Astrocyte (in vitro differentiated cells and primary cell): Measurements from ENCODE around the gene KIZ. TPM values are rescaled to one million over a fixed set of nuclear protein-coding genes. Genes with fewer than 3 reads are reported as not detected.

Source experiments
- DNase-seq: peaks from one replicate; pipeline ENCODE4 v3.0.0-alpha.2; 2010; ENCODE audit warnings: low read depth
- FAIRE-seq: peaks from 2 replicates; lab custom pipeline; 2011; peaks lifted over from hg19 to GRCh38; lab: Jason Lieb, UNC
- H2AFZ ChIP-seq: 2 replicates; pipeline ENCODE4 v1.6.0; 2012; ENCODE audit warnings: low read depth, low read length, inconsistent platforms
- H3K27ac ChIP-seq: 2 replicates; pipeline ENCODE4 v1.5.1; 2011; ENCODE audit warnings: low read depth, low read length, inconsistent platforms
- H3K27me3 ChIP-seq: 2 replicates; pipeline ENCODE4 v1.6.0; 2011; ENCODE audit warnings: low read length, inconsistent platforms; ENCODE audit not compliant: insufficient read depth
- H3K36me3 ChIP-seq: 2 replicates; pipeline ENCODE4 v1.5.1; 2011; ENCODE audit warnings: low read length, inconsistent platforms; ENCODE audit not compliant: insufficient read depth
- H3K4me1 ChIP-seq: 2 replicates; pipeline ENCODE4 v1.5.1; 2011; ENCODE audit warnings: low read length, inconsistent platforms; ENCODE audit not compliant: insufficient read depth
- H3K4me2 ChIP-seq: 2 replicates; pipeline ENCODE4 v1.6.0; 2012; ENCODE audit warnings: low read length, inconsistent platforms
- H3K4me3 ChIP-seq: 2 replicates; pipeline ENCODE4 v1.5.1; 2011; ENCODE audit warnings: low read depth, mild to moderate bottlenecking, low read length, inconsistent platforms; ENCODE audit not compliant: insufficient read depth
- H3K79me2 ChIP-seq: 2 replicates; pipeline ENCODE4 v1.6.0; 2012; ENCODE audit warnings: mild to moderate bottlenecking, low read length, inconsistent platforms; ENCODE audit not compliant: insufficient read depth
- H3K9ac ChIP-seq: 2 replicates; pipeline ENCODE4 v1.6.0; 2012; ENCODE audit warnings: mild to moderate bottlenecking, low read length, inconsistent platforms
- H3K9me3 ChIP-seq: 2 replicates; pipeline ENCODE4 v1.5.1; 2012; ENCODE audit warnings: low read depth, mild to moderate bottlenecking, low read length, inconsistent platforms; ENCODE audit not compliant: insufficient read depth
- H4K20me1 ChIP-seq: 2 replicates; pipeline ENCODE4 v1.6.0; 2012; ENCODE audit warnings: low read length, inconsistent platforms; ENCODE audit not compliant: insufficient read depth
- H3K27ac Mint-ChIP-seq: one replicate; pipeline ENCODE4 v1.8.0; 2021; ENCODE audit warnings: mild to moderate bottlenecking, mixed read lengths; ENCODE audit not compliant: unreplicated experiment
- H3K27me3 Mint-ChIP-seq: one replicate; pipeline ENCODE4 v1.8.0; 2021; ENCODE audit warnings: low read depth, mixed read lengths; ENCODE audit not compliant: unreplicated experiment
- H3K36me3 Mint-ChIP-seq: one replicate; pipeline ENCODE4 v1.8.0; 2021; ENCODE audit warnings: low read depth, mixed read lengths; ENCODE audit not compliant: unreplicated experiment
- H3K4me1 Mint-ChIP-seq: one replicate; pipeline ENCODE4 v1.8.0; 2021; ENCODE audit warnings: low read depth, mixed read lengths; ENCODE audit not compliant: unreplicated experiment
- H3K4me3 Mint-ChIP-seq: one replicate; pipeline ENCODE4 v1.8.0; 2021; ENCODE audit warnings: mild to moderate bottlenecking, moderate library complexity, mixed read lengths; ENCODE audit not compliant: unreplicated experiment
- H3K9me3 Mint-ChIP-seq: one replicate; pipeline ENCODE4 v1.8.0; 2021; ENCODE audit warnings: mild to moderate bottlenecking, mixed read lengths; ENCODE audit not compliant: unreplicated experiment
- CTCF ChIP-seq: IDR thresholded peaks from 2 replicates; pipeline ENCODE4 v1.5.1; 2011; ENCODE audit warnings: low read depth, mild to moderate bottlenecking, inconsistent platforms, low read length, moderate library complexity; ENCODE audit not compliant: insufficient read depth
- EZH2 ChIP-seq: IDR thresholded peaks from 2 replicates; pipeline ENCODE4 v1.6.1; 2012; ENCODE audit warnings: mild to moderate bottlenecking, low read length, inconsistent platforms; ENCODE audit not compliant: insufficient read depth
- total RNA-seq: library from RNA; stranded (reverse); gene quantifications from 2 replicates; pipeline ENCODE4 v1.2.1, GENCODE V29; 2021

Gene KIZ
- total RNA-seq, 1 donor from 2014 or later: 9.7 TPM

- FAIRE-seq (no peak), DNase-seq (no peak)
- no peaks in the 10 kb centered on the region for H3K9me3 Mint-ChIP-seq
- Histone ChIP-seq H3K27ac (no peak overlapping the region), H3K9ac (no peak overlapping the region), H4K20me1 (no peaks in the 10 kb centered on the region), H3K27me3 (peaks cover 25% of the 10 kb centered on the region), H3K36me3 (no peaks in the 10 kb centered on the region), H2AFZ (no peak overlapping the region), H3K4me3 (no peak overlapping the region), H3K9me3 (no peaks in the 10 kb centered on the region), H3K4me2 (no peak overlapping the region), H3K4me1 (no peaks in the 10 kb centered on the region), H3K79me2 (no peaks in the 10 kb centered on the region)
- H3K4me1 Mint-ChIP-seq: peaks cover 7% of the 10 kb centered on the region
- TF ChIP-seq EZH2 (no peak), CTCF (no peak)
- H3K36me3 Mint-ChIP-seq: no peaks in the 10 kb centered on the region
- no peak overlapping the region for H3K4me3 Mint-ChIP-seq
- H3K27ac Mint-ChIP-seq: no peak overlapping the region
- peaks cover 35% of the 10 kb centered on the region for H3K27me3 Mint-ChIP-seq
Observed at GRCh38 chr20:21089391-21089790, 36.5 kb upstream of the KIZ start.

DNA sequence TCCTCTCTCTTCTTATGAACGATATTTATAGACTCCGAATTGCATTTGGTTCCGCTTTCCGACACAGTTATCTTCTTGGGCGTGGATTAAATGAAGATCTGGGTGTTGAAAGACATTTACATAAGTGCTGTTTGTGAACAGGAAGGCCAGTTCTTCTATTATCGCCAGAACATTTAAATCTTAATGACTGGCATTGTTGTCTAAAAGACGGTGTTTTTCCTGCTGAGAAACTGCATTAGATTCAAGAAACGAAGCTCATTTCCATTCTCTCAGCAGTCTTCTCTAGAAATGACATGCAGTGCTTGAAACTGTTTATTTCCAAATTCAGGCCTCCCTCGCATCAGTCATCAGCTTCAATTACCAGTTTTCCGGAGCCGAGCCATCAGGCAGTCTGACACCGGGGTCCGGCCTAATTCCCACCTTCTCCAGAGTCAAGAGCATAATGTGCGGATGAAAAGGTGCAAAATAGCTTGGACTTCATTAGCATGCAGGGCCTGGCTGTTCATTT lies 35.7 kb upstream of the KIZ start:
- Mint-ChIP-seq H3K4me3 (no peak overlapping the region), H3K4me1 (peaks cover 7% of the 10 kb centered on the region), H3K27me3 (peaks cover 37% of the 10 kb centered on the region), H3K36me3 (no peaks in the 10 kb centered on the region), H3K27ac (no peak overlapping the region), H3K9me3 (no peaks in the 10 kb centered on the region)
- H3K9ac ChIP-seq: no peak overlapping the region
- H3K27ac ChIP-seq: no peak overlapping the region
- H4K20me1 ChIP-seq: no peaks in the 10 kb centered on the region
- no peak overlapping the region for H3K4me2 ChIP-seq
- no peak overlapping the region for H3K4me3 ChIP-seq
- DNase-seq: no peak
- H3K27me3 ChIP-seq: peaks cover 25% of the 10 kb centered on the region
- H3K9me3 ChIP-seq: no peaks in the 10 kb centered on the region
- TF ChIP-seq CTCF (no peak), EZH2 (no peak)
- no peak for FAIRE-seq
- no peaks in the 10 kb centered on the region for H3K4me1 ChIP-seq
- H2AFZ ChIP-seq: no peak overlapping the region
- H3K79me2 ChIP-seq: no peaks in the 10 kb centered on the region
- no peaks in the 10 kb centered on the region for H3K36me3 ChIP-seq

DNA sequence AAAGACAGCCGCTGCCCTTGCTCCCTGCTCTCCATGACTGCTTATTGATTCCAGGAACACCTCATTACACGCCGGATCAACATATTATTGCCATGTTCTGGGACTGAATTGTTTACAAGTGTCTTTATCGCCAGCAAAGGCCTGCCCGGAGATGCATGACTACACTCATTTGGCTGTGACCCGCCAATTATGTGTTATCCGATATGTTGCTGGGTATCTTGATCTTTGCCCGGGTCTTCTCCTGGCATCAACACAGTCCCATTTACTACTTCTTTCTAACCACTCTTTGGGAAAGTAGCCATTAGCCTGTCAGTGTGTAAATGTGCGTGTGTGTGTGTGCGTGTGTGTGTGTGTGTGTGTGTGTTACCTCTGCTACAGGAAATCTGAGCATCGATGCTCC lies 35.2 kb upstream of the KIZ start:
- Histone ChIP-seq H3K27me3 (peaks cover 25% of the 10 kb centered on the region), H3K9me3 (no peaks in the 10 kb centered on the region), H2AFZ (no peak overlapping the region), H3K79me2 (no peaks in the 10 kb centered on the region), H3K9ac (no peak overlapping the region), H3K36me3 (no peaks in the 10 kb centered on the region), H3K4me3 (no peak overlapping the region), H4K20me1 (no peaks in the 10 kb centered on the region), H3K27ac (no peak overlapping the region), H3K4me2 (no peak overlapping the region), H3K4me1 (no peaks in the 10 kb centered on the region)
- no peaks in the 10 kb centered on the region for H3K9me3 Mint-ChIP-seq
- H3K36me3 Mint-ChIP-seq: no peaks in the 10 kb centered on the region
- peaks cover 7% of the 10 kb centered on the region for H3K4me1 Mint-ChIP-seq
- H3K27ac Mint-ChIP-seq: no peak overlapping the region
- TF ChIP-seq EZH2 (no peak), CTCF (no peak)
- H3K27me3 Mint-ChIP-seq: peaks cover 42% of the 10 kb centered on the region
- no peak for FAIRE-seq
- no peak for DNase-seq
- H3K4me3 Mint-ChIP-seq: no peak overlapping the region
